CD4-positive, CD25-positive, alpha-beta regulatory T cell (primary cell): ENCODE results near the gene F10. TPM values are rescaled to one million over a fixed set of nuclear protein-coding genes. Genes with fewer than 3 reads are reported as not detected.

Source experiments
- ATAC-seq, 2 donors: fragments of 150-1000 bp; cut with Tn5 transposase; one replicate each; pipeline ENCODE4 v1.10.0; 2021; ENCODE audit warnings: low read depth in 2 of 2, moderate number of reproducible peaks in 2 of 2, moderate library complexity in 1 of 2
- DNase-seq, 3 donors: peaks; one replicate each; pipeline versions ENCODE4 v3.0.0 to v3.0.0-alpha.2; 2012 to 2022; ENCODE audit warnings: mixed read lengths in 1 of 3
- H3K27ac ChIP-seq: one replicate; pipeline ENCODE4 v1.7.0; 2013; ENCODE audit warnings: mild to moderate bottlenecking, low read length; ENCODE audit not compliant: insufficient read depth, poor library complexity, severe bottlenecking
- H3K27me3 ChIP-seq: one replicate; pipeline ENCODE4 v1.7.0; 2013; ENCODE audit warnings: low read length; ENCODE audit not compliant: control insufficient read depth, insufficient read depth
- H3K36me3 ChIP-seq: one replicate; pipeline ENCODE4 v1.7.0; 2013; ENCODE audit warnings: mild to moderate bottlenecking, low read length, moderate library complexity; ENCODE audit not compliant: control insufficient read depth, insufficient read depth
- H3K4me1 ChIP-seq: 2 replicates; pipeline ENCODE4 v1.7.0; 2013; ENCODE audit warnings: mild to moderate bottlenecking, low read length; ENCODE audit not compliant: insufficient read depth, control insufficient read depth, poor library complexity, severe bottlenecking
- H3K4me3 ChIP-seq: one replicate; pipeline ENCODE4 v1.7.0; 2013; ENCODE audit warnings: low read depth, mild to moderate bottlenecking, low read length, moderate library complexity
- H3K9me3 ChIP-seq, 2 experiments: 1 replicate in 1 of 2; 2 replicates in 1 of 2; pipeline ENCODE4 v1.7.0; 2013; ENCODE audit warnings: low read length in 2 of 2, mild to moderate bottlenecking in 1 of 2, moderate library complexity in 1 of 2; ENCODE audit not compliant: control insufficient read depth in 2 of 2
- H3K27ac Mint-ChIP-seq, 3 donors: one replicate each; pipeline ENCODE4 v1.8.0; 2020 to 2022; ENCODE audit warnings: mild to moderate bottlenecking in 3 of 3, mixed read lengths in 3 of 3, moderate library complexity in 2 of 3
- H3K27me3 Mint-ChIP-seq: one replicate; pipeline ENCODE4 v1.8.0; 2022; ENCODE audit warnings: mild to moderate bottlenecking, mixed read lengths
- H3K36me3 Mint-ChIP-seq: one replicate; pipeline ENCODE4 v1.8.0; 2020; ENCODE audit warnings: mixed read lengths
- H3K4me1 Mint-ChIP-seq, 4 donors: one replicate each; pipeline ENCODE4 v1.8.0; 2020 to 2022; ENCODE audit warnings: mixed read lengths in 4 of 4, mild to moderate bottlenecking in 1 of 4
- H3K4me3 Mint-ChIP-seq, 4 donors: one replicate each; pipeline ENCODE4 v1.8.0; 2020 to 2022; ENCODE audit warnings: mild to moderate bottlenecking in 4 of 4, mixed read lengths in 4 of 4, moderate library complexity in 3 of 4
- H3K9me3 Mint-ChIP-seq, 7 donors: one replicate each; pipeline ENCODE4 v1.8.0; 2020 to 2022; ENCODE audit warnings: mixed read lengths in 7 of 7, mild to moderate bottlenecking in 3 of 7, moderate library complexity in 2 of 7
- polyA plus RNA-seq, 4 donors: library from polyadenylated mRNA; unstranded; fragments of 300-500 nt; fragmentation: Illumina TruSeq; gene quantifications; one replicate each; pipeline ENCODE4 v1.2.3, GENCODE V29; 2021
- total RNA-seq: library from RNA; stranded (reverse); gene quantifications from one replicate; pipeline ENCODE4 v1.2.3, GENCODE V29; 2022

The F10 gene
- total and polyA plus RNA-seq, 5 donors from 2014 or later, result 0.11 TPM; not detected in 4

DNA sequence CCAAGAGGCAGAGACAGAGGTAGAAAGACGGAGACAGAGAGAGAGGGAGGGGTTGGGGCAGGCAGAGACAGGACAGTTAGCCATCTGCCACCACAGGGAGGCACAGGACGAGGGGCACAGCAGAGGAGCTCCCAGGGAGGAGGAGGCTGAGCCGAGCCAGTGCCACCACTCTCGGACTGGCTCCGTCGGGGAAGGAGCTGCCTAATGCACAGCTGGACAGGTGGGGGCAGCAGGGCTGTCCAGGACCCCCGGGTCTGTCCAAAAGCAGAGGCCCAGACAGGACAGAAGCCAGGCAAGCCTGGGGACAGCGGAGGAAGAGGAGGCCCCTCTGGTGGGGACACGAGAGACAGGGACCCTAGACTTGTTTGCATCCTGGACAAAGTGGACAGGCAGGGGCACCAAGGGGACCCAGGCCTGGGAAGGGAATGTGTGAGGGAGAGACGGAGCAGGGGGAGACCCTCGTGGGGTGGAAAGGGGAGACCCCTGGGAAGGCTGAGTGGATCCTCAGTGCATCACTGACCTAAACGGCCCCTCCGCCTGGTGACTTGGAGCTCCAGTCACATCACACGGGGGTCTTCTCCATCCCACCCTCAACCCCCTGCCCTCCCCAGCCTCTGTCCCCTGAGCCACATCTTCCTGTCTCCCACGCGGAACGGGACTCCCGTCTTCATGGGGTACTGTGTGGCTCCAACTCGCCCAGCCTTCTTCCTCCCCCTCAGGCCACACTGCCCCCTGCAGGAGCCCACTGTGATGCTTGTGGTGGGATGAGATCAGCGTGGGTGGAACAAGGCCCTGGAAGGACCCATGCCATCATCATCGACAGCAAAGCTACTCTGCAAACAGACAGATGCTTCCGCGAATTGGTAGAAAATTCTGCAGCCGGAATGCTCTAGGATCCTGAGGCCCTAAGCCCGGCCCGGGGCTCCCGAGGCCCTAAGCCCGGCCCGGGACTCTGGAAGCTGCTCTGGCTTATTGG lies 915 bp downstream of the F10 start:
- H3K27ac Mint-ChIP-seq, result no peak overlapping the region
- no peaks in the 10 kb centered on the region for H3K9me3 ChIP-seq

DNA sequence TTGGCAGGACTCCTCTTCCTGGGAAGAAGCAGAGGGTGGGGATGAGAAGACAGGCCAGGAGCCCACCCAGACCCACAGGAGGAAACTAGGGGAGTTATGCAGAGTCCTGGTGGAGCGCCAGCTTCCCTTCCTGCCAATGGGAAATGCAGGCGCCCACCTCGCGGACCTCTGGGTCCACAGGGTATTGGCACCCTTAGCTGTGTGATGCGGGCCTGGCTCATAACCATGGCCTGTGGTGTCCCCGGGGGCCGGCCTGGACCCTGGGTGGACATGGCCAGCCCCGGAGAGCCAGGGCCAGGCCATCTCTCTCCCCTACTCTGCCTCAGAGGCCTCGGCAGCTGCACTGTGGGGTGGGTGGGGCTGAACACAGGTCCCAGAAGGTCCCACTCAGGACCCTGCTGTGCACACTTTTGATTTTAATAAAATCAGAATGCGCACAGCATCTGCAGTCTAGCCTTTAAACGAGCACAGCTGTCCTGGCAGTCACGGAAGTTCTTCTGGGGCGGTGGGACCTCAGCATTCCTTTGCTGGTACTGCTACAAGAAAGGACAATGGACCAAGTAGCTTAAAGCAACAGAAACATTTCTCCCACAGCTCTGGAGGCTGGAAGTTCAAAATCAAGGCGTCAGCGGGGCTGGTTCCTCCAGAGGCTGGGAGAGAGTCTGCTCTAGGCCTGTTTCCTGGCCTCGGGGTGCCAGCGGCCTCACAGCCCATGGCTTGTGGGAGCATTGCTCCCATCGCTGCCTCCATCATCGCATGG lies 1.8 kb downstream of the F10 start:
- Histone ChIP-seq H3K4me3 (no peak overlapping the region), H3K4me1 (no peaks in the 10 kb centered on the region), H3K9me3 (no peaks in the 10 kb centered on the region), H3K27ac (no peak overlapping the region), H3K36me3 (no peaks in the 10 kb centered on the region), H3K27me3 (peaks cover 9% of the 10 kb centered on the region)
- Mint-ChIP-seq H3K4me1 (peaks cover 0 to 4% (median 0%) of the 10 kb centered on the region in 4 donors), H3K9me3 (peaks cover 0 to 6% (median 0%) of the 10 kb centered on the region in 7 donors), H3K4me3 (no peak overlapping the region), H3K36me3 (no peaks in the 10 kb centered on the region), H3K27me3 (peaks cover 13% of the 10 kb centered on the region), H3K27ac (no peak overlapping the region)
- ATAC-seq (no peak), DNase-seq (no peak)

More for the DNA sequence above, 915 bp downstream of the F10 start:
- ATAC-seq, result peak in 1 of 2 donors; percentile 40
- Mint-ChIP-seq H3K36me3 (no peaks in the 10 kb centered on the region), H3K4me1 (no peaks in the 10 kb centered on the region), H3K4me3 (no peak overlapping the region), H3K9me3 (peaks cover 0 to 6% (median 0%) of the 10 kb centered on the region in 7 donors), H3K27me3 (peaks cover 12% of the 10 kb centered on the region)
- H3K36me3 ChIP-seq, result no peaks in the 10 kb centered on the region
- no peaks in the 10 kb centered on the region for H3K4me1 ChIP-seq
- no peak overlapping the region for H3K27ac ChIP-seq
- DNase-seq, result no peak
- H3K27me3 ChIP-seq, result peaks cover 9% of the 10 kb centered on the region
- no peak overlapping the region for H3K4me3 ChIP-seq

DNA sequence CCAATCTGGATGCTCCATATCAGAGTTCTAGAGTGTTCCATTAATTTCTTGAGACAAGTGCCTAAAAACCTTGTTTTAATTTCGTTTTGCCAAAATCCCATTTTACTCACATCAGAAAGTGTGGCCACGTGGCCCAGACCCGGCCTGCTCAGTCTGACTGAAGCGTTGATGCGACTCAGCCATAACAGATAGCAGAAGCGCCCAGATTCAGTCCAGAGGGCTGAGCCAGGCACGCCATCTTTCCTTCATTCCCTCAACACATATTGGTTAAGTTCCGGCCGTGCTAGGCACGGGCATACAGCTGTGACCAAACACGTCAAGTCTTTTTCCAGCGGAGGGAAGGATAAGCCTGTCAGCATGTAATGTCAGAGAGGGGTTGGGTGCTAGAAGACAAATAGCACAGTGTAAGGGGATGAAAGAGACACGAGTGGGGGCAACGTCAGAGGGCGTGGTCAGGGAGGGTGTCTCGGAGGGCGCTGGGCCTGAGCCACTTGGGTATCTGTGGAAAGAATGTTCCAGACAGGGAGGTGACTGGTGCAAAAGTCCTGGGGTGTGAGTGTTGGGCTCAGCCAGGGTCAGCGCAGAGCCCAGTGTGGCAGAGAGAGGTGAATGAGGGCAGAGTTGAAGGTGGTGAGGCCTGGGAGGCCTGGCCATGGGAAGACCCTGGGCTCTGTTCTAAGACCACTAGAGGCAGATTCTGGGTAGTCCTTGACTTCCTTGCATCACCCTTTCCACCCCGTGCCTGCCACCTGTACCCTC lies 3.1 kb downstream of the F10 start:
- ATAC-seq (no peak), DNase-seq (no peak)
- H3K4me3 Mint-ChIP-seq, result no peak overlapping the region
- no peaks in the 10 kb centered on the region for H3K36me3 ChIP-seq
- H3K9me3 Mint-ChIP-seq, result peaks cover 0 to 6% (median 0%) of the 10 kb centered on the region in 7 donors
- H3K27me3 Mint-ChIP-seq, result peaks cover 17% of the 10 kb centered on the region
- H3K4me1 Mint-ChIP-seq, result peaks cover 0 to 5% (median 0%) of the 10 kb centered on the region in 4 donors
- no peaks in the 10 kb centered on the region for H3K36me3 Mint-ChIP-seq
- H3K27ac ChIP-seq, result no peak overlapping the region
- peaks cover 5% of the 10 kb centered on the region for H3K4me1 ChIP-seq
- no peak overlapping the region for H3K27ac Mint-ChIP-seq
- H3K9me3 ChIP-seq, result no peaks in the 10 kb centered on the region
- H3K4me3 ChIP-seq, result no peak overlapping the region
- H3K27me3 ChIP-seq, result peaks cover 11% of the 10 kb centered on the region

DNA sequence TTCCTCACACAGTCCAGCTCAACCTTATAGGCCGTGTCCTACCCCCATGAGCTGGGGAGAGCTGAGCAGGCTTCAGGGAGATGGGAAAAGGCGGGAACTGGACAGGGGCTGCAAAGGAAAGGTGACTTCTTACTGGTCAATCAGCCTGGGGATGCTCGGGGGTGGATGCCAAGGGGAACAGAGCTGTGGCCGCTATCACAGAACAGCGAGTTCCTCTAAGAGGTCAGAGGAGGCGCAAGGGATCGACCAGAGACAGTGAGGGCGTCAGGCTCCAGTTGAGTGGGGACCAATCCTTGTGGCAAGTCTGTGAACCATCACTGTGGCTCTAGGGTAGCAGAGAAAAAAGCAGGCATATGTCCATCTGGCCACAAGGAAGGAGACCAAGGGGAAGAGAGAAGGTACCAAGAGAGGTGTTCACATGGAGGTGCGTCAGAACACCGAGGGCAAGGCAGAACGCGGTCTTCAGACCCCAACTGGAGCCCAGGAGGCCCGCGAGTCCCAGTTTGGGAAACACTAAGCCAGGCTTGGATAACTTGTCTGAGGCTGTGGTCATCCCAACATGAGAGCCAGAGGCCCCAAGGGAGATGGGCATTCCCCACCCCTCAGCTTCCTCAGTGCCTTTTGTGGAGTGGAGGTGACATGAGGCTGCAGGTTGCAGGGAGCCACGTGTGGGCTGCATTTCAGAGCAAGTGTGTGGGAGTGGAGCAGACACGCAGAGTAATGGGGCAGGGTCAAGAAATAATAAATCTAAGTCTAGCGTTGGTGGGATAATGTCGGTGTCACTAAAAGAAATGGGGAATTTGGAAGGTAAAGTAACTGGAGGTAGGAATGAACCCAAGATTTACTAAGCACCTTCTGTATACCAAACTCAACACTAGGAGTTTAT lies 3.9 kb downstream of the F10 start:
- Histone ChIP-seq H3K27me3 (peaks cover 16% of the 10 kb centered on the region), H3K36me3 (no peaks in the 10 kb centered on the region), H3K4me1 (peaks cover 5% of the 10 kb centered on the region), H3K9me3 (no peaks in the 10 kb centered on the region), H3K4me3 (no peak overlapping the region), H3K27ac (no peak overlapping the region)
- no peak for ATAC-seq
- no peaks in the 10 kb centered on the region for H3K36me3 Mint-ChIP-seq
- H3K4me3 Mint-ChIP-seq, result no peak overlapping the region
- no peak overlapping the region for H3K27ac Mint-ChIP-seq
- peaks cover 0 to 5% (median 0%) of the 10 kb centered on the region in 4 donors for H3K4me1 Mint-ChIP-seq
- H3K9me3 Mint-ChIP-seq, result peaks cover 0 to 6% (median 0%) of the 10 kb centered on the region in 7 donors
- DNase-seq, result no peak
- H3K27me3 Mint-ChIP-seq, result peaks cover 22% of the 10 kb centered on the region

DNA sequence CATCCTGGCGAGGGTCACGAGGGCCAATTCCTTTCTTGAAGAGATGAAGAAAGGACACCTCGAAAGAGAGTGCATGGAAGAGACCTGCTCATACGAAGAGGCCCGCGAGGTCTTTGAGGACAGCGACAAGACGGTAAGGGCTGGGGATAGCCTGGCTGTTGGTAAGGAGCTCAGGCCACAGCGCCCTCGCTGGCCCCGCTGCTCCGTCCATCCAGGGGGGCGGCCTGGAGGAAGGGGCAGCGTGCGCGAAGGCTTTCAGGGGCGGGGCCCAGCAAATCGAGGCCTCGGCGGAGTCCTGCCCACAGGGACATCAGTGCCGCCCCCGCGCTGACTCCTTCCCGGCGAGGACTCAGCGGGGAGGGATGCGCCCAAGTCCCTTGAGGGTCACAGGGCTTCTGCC lies 6.9 kb downstream of the F10 start:
- H3K27me3 Mint-ChIP-seq, result peaks cover 44% of the 10 kb centered on the region
- ATAC-seq, result no peak
- peaks cover 22% of the 10 kb centered on the region for H3K27me3 ChIP-seq
- H3K4me1 Mint-ChIP-seq, result peaks cover 0 to 5% (median 0%) of the 10 kb centered on the region in 4 donors
- H3K4me3 Mint-ChIP-seq, result peak overlapping the region in 1 of 4 donors; percentile 73
- H3K9me3 Mint-ChIP-seq, result peaks cover 0 to 6% (median 0%) of the 10 kb centered on the region in 7 donors
- H3K4me1 ChIP-seq, result peaks cover 5% of the 10 kb centered on the region
- no peak for DNase-seq
- no peaks in the 10 kb centered on the region for H3K36me3 Mint-ChIP-seq
- no peaks in the 10 kb centered on the region for H3K36me3 ChIP-seq
- no peaks in the 10 kb centered on the region for H3K9me3 ChIP-seq
- H3K27ac Mint-ChIP-seq, result no peak overlapping the region
- H3K4me3 ChIP-seq, result no peak overlapping the region
- no peak overlapping the region for H3K27ac ChIP-seq

DNA sequence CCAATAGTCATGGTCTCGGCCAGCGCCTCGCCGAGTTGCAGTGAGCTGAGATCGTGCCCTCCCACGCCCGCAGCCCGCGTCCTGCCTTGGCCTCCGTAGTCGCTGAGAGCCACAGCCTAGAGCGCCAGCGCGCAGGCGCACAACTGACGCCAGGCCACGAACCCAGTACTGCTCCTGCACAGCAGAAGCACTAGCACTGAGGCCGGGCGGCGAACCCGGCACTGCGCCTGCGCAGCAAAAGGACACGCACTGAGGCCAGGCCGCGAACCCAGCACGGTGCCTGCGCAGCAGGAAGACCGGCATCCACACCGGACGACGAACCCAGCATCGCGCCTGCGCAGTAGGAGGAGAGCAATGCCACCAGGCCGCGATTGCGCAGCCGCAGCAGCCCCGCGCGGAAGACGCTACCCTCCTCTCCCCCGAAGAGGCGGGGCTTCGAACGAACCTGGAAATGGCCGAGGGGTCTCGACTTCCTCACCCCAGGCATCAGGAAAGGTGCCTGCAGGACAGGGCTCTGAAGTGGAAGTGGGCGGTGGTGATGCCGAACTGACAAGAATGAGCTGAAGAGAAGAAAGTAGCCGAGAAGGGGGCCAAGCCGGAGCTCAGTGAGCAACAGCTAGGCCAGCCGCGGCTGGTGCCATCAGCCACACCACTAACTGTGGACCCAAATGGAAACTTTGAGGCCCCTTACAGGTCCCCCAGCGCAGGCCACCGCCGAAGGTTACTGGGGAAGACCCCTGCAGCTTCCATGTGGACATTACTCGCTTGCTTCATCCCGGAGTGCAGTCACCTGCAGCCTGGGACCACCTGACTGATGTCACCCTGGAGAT lies 7.5 kb downstream of the F10 start:
- Histone ChIP-seq H3K36me3 (no peaks in the 10 kb centered on the region), H3K4me1 (peaks cover 5% of the 10 kb centered on the region), H3K4me3 (no peak overlapping the region), H3K27ac (no peak overlapping the region), H3K27me3 (peaks cover 22% of the 10 kb centered on the region), H3K9me3 (no peaks in the 10 kb centered on the region)
- H3K27me3 Mint-ChIP-seq, result peaks cover 45% of the 10 kb centered on the region
- no peaks in the 10 kb centered on the region for H3K36me3 Mint-ChIP-seq
- DNase-seq (peak in 1 of 3 donors; percentile 38), ATAC-seq (peak in 1 of 2 donors; percentile 39)
- H3K4me1 Mint-ChIP-seq, result peaks cover 0 to 5% (median 0%) of the 10 kb centered on the region in 4 donors
- peaks cover 0 to 8% (median 0%) of the 10 kb centered on the region in 7 donors for H3K9me3 Mint-ChIP-seq
- no peak overlapping the region for H3K27ac Mint-ChIP-seq
- peak overlapping the region in 1 of 4 donors; percentile 41 for H3K4me3 Mint-ChIP-seq
